ENCODE results near the gene PEX12.

- TF ChIP-seq POLR2A (IDR thresholded peaks at IDR 0.05; ENCODE audit: low read depth, low read length) (no peak), POLR2AphosphoS5 (IDR thresholded peaks at IDR 0.05; ENCODE audit: low read depth, low read length) (no peak), TAF1 (IDR thresholded peaks at IDR 0.05; ENCODE audit: low read depth, low read length) (no peak), SPI1 (IDR thresholded peaks at IDR 0.05; ENCODE audit: low read depth, low read length) (no peak), PAX5 (IDR thresholded peaks at IDR 0.05; ENCODE audit: insufficient read depth, low read length, severe bottlenecking) (no peak), POU2F2 (IDR thresholded peaks at IDR 0.05; ENCODE audit: low read depth, low read length) (no peak)
Observed at GRCh38 chr17:35618628-35619027, 40.3 kb upstream of the PEX12 start.

All from GM12891 (cell line).